ENCODE data around the gene POLR3C.
"Not testable (repeated sequence)": the region's sequence is repeated elsewhere in the genome, so short reads cannot be mapped to it uniquely, and the experiment has no call there.

GRCh38 chr1:145812977-145813810 is 10.8 kb upstream of the POLR3C start:
- TF ChIP-seq CTCF (IDR thresholded peaks at IDR 0.05; ENCODE audit: borderline replicate concordance, extremely low read depth, low read length, poor library complexity, severe bottlenecking); EZH2 (IDR thresholded peaks at IDR 0.05; ENCODE audit: borderline replicate concordance, low read depth, low read length, severe bottlenecking): not testable (repeated sequence)

Data from DND-41 (cell line).